ENCODE measurements around the gene STX16.

The STX16 gene

GRCh38 chr20:58619077-58619863 lies 31.8 kb upstream of the STX16 start:
- ATAC-seq, result no peak

GRCh38 chr20:58619864-58620431 lies 31.1 kb upstream of the STX16 start:
- ATAC-seq, result no peak

- no peak for ATAC-seq
These were observed 29.1 kb upstream of the STX16 start for GRCh38 chr20:58621906-58622548.

DNA sequence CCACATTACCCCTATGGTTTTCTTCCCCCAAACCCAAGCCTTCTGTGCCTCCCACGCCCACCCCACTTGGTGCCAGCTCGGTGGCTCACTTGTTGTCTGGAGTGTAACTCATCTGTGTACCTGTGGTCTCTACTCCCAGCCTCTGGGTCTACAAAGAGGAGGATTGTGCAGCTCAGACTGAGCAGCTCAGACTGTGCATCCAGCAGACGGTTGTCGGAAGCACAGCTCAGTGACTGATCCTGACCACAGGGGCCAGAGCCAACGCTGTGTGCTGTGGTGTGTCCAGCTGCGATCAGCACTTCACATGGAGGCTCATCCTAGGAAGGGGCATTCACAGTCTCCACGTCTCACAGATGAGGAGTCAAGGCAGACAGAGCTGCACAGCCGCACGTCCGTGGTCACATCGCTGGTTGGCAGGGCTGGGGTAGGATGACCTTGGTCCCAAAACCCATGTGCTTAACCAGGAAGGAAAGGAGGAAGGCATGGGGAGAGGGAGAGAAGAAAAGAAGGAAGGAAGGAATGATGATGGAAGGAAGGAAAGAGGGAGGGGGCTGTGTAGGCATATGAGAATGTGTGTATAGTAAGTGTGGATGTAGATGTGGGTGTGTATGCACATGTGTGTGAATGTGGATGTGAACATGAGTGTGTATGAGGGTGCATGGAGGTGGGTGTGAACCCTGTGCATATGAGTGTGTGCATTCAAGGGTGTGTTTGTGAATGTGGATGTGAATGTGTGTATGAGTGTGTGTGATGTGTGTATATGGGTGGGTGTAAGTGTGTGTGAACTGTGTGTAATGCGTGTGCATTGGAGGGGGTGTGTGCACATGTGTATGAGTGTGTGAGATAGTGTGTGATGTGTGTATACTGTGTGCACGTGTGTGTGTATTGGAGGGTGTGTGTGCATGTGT lies 28.2 kb upstream of the STX16 start:
- no peak for ATAC-seq

- no peak for ATAC-seq
These were observed 27.3 kb upstream of the STX16 start for GRCh38 chr20:58623579-58624473.

GRCh38 chr20:58624687-58625086 lies 26.4 kb upstream of the STX16 start:
- ATAC-seq, result no peak

DNA sequence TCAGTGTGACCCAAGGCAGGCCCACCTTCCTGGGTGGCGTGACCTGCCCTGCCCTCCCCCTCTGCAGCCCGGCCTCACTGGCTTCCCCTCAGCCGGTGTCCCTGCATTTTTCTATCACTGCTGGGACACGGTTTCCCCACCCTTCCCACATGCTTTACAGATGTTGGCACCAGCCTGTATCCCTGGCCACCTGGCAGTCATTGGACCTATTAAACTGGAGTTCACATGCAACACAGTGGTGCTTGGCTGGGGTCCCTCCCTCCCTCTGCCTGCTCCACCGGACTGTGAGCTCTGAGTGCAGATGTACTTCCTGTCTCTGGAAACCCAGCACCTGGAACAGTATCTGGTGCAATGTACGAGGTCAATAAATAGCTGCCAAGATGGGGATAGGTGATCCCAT lies 25.5 kb upstream of the STX16 start:
- no peak for ATAC-seq

DNA sequence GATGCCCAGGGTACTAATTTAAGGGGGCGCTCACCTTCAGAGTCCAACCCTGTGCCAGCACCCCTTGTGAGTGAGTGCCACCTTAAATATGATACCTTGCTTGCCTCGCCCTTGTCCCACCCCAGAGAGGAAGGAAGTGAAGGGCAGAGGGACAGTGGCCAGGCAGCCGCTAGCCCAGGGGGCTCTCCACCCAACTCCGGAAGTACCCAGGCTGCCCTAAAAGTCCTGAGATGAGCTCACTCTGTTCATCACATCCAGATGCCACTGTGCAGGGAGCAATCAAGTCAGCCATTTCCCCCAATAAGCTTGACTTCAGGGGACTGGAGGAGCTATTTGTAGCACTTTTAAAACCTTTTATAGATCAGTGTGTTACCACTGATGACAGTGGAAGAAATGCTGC lies 25.0 kb upstream of the STX16 start:
- no peak for ATAC-seq

DNA sequence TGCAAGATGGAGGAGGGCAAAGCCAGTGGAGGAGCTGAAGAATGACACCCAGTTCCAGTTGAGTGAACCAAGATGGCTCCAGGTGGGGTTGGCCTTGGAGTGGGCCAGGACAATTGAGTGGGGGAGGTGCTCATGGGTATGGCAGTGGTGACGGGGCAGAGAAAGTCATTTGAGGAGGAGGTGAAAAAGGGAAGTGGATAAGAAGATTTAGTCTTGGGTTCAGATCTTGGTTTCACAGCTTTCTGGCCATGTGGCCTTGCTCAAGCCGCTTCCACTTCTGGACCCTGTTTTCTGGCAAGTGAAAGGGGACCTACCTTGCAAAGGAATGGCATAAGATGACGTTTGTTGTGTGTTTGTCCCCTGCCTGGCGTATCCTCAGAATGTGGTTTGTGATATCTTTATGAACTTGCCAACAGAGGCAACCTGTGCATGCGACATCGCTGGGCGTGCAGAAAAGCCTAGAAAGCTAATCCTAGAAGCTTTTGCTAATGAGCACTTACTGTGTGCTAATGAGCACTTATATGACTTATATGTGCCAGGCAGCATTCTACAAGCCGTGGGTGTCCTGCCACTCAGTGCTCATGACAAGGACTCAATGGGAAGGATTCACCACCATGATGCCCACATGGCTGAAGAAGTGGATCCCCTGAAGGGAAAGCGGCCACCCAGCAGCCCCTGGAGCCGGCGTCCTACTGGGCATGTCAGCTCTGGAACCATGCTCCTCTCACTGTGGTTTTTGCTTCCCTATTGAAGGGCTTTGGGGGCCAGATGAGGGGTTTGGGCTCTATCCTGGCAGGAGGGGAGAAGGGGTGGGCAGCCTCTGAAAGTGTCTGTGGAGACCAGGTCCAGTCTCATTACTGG lies 23.6 kb upstream of the STX16 start:
- ATAC-seq, result no peak

GRCh38 chr20:58628491-58629214 lies 22.4 kb upstream of the STX16 start:
- ATAC-seq, result no peak

DNA sequence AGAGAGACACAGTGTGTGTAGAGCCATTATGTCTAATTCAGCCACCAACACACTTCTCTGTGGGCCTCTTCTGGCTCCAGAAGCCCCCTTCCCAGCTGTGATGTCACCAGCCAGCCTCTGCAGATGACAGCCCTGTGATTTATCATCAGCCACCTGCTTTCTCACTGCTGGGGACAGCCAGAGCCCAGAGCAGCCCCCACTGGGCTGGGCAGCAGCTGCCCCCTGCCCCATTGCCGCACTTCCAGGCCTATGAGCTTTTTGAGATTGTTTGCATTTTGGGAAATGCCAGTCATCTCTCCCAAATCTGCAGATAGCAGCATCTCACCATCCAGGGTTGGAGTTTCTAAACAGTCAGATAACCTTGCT lies 21.9 kb upstream of the STX16 start:
- ATAC-seq, result no peak

- no peak for ATAC-seq
These were observed 21.0 kb upstream of the STX16 start for GRCh38 chr20:58630063-58630462.

DNA sequence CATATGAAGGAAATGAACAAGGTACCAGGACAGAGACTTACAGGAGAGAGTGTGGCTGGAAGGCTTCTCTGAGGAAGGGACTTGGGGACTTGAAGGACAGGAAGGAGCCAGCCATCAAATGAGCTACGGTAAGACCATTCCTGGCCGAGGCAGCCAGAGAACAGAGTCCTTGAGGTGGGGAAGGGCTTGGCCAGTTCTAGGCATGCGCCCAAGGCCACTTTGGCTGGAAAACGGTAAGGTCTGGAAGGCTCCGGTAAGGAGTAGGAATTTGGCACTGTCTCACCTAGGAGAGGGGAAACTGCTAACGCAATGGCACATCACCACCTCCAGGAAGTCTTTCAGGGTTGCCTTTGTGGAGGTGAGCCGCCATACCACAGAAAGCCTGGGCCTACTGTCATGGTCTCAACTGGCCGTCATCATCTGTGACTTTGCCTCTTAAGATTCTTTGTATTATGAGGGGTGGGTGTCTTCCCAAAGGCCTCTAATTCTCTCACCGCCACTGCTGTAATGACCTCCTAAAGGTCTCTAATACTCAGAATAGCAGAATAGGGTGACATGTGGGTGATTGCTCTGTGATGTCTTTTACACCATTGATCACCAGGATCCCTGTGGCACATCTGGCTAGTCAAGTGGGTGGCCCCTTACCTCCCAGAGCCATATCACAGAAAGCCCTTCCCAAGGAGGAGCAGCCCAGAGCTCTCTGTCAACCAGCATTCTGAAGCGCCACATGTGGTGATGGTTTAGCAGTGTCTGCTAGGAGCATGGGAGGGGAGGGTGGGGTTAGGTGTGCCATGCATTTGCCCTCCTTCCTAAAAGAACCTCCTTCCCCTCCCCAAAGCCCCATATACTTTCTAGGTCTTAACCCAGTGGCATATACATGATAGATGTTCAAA lies 17.7 kb upstream of the STX16 start:
- ATAC-seq, result no peak

DNA sequence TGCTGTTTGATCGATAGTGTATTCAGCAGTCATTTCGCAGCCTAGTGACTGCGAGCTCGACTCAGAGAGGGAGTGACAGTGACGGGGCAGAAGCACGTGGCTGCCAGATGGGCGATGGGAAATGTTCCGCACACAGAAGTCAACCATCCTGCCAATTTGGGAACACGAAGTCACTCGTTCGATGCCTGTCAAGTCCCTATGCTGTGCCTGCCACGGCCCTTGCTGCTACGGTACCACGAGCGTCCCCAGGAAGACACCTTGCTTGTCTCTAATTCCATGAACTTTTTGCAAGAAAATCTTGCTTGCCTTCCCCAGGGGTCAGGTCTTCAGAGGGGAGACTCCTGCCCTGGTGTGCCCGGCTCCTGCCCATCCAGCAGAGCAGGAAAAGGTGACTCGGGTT lies 17.0 kb upstream of the STX16 start:
- ATAC-seq, result no peak

DNA sequence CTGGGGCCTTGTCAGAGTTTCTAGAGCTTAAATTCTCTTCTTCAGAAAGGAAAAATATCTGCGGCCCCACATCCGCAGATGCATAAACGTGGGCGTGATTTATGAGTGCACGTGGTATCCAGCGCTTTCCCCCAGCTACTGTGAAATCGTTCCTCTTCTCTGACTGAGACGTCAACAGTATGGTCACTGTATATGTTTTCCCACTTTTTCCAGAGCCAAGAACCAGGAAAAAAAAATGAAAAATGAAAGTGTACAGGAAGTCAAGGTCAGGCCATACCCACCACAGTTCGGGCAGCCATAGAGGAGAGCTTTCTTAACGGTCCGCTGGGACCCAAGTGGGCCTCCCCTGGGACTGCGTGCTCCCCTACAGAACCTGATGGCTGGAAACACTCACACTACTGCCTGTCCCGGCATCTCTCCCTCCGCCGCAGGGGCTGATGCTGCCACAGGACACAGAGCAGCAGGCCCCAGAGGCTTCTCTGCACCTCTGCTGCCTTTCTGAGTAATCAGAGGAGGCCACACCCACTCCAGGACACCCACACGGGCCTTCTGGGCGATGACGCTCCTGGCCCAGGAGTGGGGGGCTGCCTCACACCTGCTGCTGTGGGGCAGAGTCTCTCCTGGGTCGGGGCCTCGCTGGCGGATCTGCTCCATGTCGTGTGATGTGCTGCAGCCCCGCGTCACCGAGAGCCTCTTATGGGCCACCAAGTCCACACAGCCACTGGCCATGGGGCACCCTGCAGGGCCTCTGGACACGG lies 16.4 kb upstream of the STX16 start:
- peak; percentile 78 to 92 for ATAC-seq

DNA sequence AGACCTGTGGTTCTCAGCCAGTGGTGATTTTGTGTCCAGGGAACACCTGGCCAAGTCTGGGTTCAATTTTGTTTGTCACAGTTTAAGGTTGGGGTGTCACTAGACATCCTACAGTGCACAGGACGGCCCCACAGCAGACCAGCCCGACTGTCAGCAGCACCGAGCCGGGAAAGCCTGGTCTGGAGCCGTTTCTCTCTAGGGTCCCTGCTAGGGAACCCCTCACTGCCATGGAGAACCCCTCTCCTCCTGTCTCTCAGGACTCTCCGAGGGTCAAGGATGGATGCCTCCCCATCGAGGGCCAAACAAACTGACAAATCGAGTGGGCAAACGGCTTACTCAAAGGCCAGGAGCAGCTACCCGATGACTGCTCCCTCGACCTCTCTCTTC lies 15.8 kb upstream of the STX16 start:
- ATAC-seq, result no peak

- ATAC-seq, result no peak
These were observed 14.6 kb upstream of the STX16 start for GRCh38 chr20:58636396-58636982.

GRCh38 chr20:58636983-58637421 lies 14.1 kb upstream of the STX16 start:
- ATAC-seq, result no peak

Measured in activated CD4-positive, CD25-positive, alpha-beta regulatory T cell treated with anti-CD3 and anti-CD28 coated beads, Interleukin-2, amount 50 U/mL, for 24 hours (primary cell).